ENCODE data around the gene RMC1.
"Not testable (repeated sequence)": the region's sequence is repeated elsewhere in the genome, so short reads cannot be mapped to it uniquely, and the experiment has no call there.

The RMC1 gene

DNA sequence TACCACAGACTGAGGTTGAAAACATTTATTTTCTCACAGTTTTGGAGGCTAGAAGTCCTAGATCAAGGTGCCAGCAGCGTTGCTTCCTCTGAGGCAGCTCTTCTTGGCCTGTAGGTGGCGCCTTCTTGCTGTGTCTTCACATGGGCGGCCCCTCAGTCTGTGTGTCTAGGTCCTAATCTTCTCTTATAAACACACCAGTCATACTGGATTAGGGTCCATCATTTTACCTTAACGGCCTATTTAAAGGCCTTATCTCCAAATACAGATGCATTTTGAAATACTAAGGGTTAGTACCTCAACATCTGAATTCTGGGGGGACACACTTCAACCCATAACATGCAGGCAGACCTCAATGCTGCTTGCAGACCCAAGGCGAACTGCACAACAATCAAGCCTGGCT is 4.4 kb upstream of the RMC1 start:
- DNase-seq = peak; percentile 59 to 64

DNA sequence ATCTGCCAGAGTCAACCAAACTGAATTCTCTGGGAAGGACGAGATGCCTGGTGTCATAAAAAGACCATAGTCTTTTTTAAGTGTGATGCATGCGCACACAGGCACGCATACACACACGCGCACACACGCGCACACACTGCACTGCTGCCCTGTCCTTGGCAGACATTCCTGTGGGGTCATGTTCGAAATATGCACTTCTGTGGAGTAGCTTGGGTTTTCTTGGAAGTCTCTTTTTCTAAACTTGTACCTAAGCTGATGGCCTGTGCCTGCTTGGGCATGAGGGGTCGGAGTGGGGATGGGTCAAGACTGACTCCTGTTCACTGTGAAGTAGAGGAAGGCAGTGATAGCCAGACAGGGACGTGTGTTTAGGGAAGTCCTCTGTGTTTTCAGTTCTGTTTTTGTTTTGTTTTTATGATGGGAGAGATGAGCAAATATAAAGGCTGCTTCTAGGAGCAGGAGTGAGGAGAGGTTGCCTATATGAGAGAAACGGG is 4.0 kb upstream of the RMC1 start:
- DNase-seq = peak; percentile 43 to 52

DNA sequence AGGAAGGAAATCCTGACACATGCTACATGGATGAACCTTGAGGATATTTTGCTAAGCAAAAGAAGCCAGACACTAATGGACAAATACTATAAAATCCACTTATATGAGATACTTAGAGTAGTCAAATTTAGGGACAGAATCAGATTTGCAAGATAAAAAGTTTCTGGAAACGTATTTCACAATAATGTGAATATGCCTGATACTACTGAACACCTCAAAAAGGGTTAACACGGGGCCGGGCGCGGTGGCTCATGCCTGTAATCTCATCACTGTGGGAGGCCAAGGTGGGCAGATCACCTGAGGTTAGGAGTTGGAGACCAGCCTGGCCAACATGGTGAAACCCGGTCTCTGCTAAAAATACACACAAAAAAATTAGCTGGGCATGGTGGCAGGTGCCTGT is 1.7 kb upstream of the RMC1 start:
- DNase-seq = no peak

DNA sequence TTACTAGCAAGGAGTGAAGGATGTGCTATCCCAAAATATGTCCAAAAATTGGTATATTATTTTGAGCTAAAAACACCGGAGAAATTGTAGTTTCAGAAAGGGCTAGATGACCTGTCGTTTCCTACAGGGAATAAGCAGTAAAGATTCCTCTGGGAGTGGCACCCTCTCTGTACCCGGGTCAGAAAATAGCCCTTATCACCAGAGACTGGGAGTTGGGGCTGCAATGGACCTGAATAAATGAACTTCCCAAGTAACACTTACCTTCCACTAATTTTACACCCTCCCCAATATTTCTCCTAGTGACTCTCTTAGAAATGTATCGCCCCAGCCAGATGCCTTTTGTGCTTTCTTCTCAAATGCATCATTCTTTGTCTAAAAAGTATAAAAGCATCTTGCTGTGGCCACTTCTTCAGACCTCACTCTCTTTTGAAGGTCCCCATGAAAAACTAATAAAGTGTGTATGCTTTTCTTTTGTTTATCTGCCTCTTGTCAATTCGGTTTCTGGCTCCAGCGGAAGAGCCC is 734 bp upstream of the RMC1 start:
- DNase-seq = no peak

DNA sequence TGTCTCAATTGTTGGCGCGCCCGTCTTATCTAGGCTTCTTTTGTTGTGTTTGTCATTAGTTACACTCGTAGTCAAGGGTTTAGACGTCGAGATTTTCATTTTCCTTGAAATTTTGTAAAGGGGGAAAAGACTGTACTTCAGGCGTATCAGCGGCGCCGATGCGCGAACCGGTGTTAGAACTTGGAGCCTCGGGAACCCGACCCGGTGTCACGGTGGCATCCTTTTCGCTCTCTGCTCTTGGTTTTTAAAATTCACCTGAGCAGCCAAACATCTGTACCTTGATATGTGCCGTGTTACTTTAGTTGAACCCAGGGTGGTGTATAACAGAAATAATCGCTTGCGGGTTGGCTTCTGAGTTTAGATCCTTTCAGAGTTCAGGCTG is 643 bp downstream of the RMC1 start:
- peak in 1 of 2 donors; percentile 12 for DNase-seq

DNA sequence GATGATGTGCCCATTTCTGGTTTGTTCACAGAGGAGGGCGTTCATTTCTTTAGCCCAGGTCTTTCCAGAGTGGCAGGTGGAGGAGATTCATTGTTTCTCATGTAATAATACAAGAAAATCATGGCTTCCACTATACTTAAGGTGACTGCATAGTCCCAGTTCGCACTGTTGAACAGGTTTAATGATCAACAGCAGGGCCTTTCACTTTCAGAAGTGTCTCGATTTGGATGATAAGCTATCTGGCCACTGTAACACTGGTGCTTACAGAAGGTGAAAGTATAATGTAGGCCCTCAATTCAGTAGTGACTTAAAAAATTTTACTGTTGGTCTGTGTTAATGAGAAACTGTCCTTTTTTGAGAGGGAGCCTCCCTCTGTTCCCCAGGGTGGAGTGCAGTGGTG is 1.4 kb downstream of the RMC1 start:
- DNase-seq = no peak

DNA sequence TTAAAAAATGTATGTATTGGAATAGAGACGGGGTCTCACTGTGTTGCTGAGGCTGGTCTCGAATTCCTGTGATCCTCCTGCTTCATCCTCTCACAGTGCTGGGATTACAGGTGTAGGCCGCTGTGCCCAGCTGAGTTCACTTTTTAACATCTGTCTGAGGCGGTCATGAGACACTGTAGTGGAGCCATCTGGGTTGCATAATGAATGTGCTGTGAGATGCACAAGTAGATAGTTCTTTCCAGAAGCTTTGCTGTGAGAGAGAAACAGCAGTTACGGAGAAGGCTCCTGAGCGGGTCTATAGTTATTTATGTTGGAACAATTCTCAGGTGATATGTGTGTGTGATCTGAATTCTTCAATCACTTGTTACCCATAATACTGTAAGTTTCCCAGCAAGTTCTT is 3.1 kb downstream of the RMC1 start:
- no peak for DNase-seq

DNA sequence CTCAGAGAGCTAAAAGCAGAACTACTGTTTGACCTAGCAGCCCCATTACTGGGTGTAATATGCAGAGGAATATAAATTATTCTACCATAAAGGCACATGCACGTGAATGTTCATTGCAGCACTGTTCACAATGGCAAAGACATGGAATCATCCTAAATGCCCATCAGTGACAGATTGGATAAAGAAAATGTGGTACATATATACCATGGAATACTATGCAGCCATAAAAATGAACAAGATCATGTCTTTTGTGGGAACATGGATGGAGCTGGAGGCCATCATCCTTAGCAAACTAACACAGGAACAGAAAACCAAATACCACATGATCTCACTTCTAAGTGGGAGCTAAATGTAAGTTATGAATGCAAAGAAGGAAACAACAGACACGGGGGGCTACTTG is 7.6 kb downstream of the RMC1 start:
- DNase-seq = not testable (repeated sequence)

DNA sequence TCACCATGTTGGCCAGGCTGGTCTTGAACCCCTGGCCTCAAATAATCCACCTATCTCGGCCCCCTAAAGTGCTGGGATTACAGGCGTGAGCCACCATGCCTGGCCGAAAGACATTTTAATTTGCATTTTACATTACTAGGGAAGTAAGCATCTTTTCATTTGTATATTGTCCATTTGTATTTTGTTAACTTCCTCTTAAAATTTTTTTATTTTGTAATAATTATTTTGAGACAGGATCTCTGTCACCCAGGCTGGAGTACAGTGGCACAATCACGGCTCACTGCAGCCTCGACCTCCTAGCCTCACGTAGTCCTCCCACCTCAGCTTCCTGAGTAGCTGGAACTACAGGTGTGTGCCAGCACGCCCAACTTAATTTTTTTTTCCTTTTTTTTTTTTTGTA is 8.9 kb downstream of the RMC1 start:
- DNase-seq = peak in 1 of 2 donors; percentile 44

DNA sequence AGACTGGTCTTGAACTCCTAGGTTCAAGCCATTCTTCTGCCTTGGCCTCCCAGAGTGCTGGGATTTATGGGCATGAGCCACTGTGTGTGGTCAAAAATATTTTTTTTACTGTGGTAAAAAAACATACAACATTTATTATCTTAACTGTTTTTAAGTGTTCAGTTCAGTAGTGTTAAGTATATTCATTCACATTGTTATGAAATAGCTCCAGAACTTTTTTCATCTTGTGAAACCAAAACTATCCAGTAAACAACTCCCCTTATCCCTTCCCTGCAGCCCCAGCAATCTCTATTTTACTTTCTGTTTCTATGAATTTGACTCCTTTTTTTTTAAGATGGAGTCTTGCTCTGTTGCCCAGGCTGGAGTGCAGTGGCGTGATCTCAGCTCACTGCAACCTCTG is 9.3 kb downstream of the RMC1 start:
- DNase-seq = peak; percentile 50 to 54

DNA sequence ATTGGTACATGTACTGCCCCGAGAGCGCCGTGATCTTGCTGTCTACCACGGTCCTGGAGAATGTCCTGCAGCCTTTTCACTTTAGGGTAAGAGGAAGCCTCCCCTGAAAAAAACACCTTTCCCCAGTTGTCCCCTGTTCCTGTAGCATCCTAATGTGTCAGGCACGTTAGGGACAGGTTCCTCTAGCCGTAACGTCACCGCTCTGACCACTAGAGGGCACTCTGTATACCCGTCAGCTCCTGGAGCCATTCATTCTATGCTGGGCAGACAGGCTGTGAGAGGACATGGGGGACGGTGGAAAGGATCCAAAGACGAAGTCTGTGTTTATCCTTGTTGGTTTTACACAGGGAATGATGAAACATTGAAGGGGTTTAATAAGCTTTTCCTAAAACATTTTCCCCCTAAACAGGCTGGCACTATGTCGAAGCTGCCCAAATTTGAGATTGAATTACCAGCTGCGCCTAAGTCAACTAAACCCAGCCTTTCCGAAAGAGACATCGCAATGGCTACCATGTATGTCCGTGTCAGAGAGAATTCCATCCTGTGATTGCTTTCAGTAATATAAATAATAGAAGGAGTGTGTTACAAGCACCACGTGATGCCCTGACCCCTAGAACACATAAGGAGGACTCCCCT is 12.7 kb downstream of the RMC1 start:
- DNase-seq = peak; percentile 63 to 91

DNA sequence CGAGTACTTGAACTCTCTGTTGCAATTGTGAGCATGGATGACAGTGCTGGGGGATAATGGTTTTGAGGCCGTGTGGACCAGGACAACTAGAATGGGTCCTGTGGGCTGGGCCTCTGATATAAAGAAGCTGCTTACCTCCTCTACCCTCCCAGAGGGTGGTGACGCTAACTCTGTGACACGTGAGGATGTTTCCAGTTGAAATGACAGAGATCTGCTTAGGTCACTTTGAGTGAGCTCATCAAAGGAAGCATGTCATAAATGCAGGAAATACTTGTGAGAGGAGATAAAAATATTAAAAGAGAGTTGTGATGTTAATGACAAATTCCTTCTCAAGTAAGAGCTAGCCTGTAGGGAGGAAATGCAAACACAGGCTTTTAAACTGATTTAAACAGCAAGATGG is 16.4 kb downstream of the RMC1 start:
- peak; percentile 34 to 47 for DNase-seq

DNA sequence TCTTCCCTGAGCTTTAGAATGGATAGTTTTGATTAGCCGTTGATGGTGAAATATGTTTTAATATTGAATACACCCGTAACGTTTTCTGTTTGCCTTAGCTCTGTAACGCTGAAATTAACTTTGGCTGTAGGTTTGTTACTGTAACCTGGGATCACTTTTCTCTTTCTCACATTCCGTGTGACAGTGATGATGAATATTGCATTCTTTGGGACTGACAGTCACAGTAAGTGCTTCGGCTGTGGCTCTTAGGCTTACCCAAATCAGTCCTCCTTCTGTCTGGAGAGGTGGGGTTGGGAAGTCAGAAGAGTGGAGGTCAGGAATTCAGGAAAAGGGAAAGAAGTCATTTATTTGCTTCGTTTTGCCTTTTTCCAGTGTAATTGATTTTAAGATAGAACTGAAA is 18.0 kb downstream of the RMC1 start:
- DNase-seq = no peak

DNA sequence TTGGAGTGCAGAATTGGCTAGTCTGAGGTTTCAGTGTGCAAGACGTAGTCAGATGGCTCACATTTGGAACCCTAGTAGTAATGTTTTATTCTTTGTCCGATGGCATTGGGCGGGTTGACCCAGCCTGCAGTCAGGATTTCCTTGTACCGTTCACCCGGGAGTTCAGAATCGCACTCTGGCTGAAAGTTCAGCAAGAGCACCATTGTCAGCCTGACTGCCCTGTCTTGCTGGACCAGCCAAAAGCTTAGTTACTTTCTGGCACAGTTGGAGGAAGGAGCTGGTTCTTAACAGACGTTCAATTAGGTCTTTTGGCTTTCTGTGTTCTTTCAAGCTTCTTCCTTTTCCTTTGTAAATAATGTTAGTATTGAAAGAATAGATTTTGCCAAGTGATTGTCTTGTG is 18.6 kb downstream of the RMC1 start:
- no peak for DNase-seq

DNA sequence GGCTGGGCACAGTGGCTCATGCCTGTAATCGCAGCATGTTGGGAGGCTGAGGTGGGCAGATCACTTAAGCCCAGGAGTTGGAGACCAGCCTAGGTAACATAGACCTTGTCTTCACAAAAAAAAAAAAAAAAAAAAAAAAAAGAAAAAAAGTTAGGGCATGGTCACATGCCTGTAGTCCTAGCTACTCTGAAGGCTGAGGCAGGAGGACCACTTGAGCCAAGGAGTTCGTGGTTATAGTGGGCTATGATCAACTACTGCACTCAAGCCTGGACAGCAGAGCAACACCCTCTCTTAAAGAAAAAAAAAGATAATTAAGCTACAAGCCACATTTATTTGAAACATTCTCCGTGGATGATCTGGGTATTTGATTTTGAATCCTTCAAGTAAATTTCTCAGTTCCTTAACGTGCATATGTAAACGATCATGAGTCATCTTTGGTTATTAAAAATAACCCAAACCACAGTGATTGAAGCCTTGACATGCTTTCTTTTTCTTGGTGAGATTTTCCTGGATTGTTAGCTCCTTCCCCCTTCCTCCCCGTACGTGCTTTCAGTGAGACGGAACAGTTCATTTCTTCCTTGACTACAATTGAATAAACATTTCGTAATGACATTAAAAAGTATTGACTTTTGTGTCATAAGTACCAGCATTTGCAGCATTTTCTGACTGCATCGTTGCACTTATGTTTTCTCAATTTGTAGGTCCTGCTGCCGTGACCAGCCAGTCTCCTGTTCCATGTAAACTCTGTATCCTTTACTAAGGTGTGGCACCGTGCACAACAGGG is 20.3 kb downstream of the RMC1 start:
- peak; percentile 75 to 83 for DNase-seq

DNA sequence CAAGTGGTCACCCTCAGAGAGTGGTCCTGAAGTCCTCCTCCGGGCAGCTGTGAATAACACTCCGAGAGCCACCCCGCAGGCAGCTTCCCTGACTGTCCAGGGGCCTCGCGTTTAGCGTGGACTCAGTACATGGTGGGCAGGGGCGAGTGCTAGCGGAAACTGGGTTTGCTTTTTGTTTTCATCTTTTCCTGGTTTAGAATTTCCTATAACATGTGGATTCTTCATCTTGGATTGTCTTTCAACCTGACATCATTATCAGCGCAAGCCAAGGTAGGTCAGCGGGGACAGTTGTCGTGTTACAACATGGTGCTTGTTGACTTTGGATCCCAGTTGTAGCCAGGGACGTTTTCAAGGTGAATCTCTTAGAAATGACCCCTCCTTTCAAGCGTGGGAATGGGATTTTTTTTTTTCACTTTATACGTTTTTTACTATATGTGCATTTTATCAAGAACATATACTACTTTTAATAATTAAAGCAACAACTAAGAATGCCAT is 20.9 kb downstream of the RMC1 start:
- no peak for DNase-seq

DNA sequence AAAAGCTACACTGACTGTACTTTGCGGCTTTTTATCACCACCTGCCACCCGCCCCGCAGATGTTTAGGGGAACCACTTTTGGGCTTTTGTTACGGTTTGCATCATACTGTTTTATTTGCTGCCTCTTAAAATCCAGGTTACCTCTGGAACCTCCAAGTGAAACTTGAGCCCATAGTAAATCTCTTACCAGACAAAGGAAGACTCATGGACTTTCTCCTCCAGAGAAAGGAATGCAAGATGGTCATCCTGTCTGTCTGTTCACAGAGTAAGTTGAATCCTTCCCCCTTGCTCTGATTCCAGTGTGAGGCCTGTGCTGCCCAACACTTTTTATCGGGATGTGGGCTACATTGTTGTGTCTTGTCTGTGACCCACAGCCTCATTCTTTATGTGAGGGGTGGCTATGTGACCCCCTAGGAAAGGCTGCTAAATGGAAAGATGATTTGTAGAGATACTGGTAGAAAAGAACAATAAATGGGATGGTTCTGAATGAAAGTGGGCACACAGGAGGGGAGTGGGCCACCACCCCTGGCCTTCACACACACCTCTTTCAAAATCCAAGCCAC is 23.3 kb downstream of the RMC1 start:
- DNase-seq = no peak

DNA sequence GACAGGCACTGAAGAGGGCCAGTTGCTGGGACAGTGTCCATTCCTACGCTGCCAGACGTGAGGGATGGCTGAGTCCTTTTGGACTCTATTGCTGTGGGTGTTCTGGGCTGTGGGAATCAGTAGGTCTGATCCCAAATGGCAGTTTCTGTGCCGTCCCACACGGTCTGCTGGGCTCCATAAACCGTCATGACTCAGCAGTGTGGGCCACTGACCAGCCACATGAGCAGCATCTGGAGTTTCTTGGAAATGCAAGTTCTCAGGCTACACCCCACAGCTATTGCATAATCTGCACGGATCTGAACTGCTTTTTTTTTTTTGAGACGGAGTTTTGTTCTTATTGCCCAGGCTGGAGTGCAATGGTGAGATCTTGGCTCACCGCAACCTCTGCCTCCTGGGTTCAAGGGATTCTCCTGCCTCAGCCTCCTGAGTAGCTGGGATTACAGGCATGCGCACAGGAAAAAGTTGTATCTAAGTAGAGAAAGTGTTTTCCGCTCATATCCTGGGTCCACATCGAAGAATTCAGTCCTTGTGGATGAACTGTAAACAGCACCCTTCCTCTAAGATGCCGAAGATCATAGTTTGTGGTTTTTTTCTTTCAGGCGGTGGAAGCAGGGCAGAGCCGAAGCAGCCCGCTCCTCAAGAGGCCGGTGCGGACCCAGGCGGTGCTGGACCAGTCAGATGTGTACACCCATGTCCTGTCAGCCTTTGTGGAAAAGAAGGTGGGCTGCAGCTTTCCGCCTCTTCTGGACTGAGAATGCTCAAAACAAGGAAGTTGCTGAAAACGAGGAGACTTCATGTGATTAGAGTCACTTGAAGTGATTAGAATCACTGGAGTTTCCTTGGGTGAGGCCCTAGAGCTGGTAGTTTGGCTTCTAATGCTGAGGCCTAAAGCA is 25.5 kb downstream of the RMC1 start:
- DNase-seq = peak; percentile 94 to 99

DNA sequence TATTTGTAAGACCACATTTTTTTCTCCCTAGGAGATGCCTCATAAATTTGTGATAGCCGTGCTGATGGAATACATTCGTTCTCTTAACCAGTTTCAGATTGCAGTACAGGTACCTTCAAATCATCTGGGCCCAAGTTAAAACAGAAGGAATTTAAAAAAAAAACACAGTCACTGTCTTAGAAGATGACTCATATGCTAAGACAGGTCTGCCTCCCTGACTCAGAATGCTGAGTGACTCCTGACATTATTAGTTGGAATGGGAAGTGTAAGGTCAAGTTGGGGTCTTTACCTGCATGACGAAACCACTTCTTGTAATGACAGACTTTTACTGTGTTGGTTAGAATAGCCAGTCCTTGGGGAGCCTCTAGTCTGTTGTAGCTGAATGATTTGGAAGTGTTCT is 26.3 kb downstream of the RMC1 start:
- DNase-seq = peak; percentile 40 to 75

DNA sequence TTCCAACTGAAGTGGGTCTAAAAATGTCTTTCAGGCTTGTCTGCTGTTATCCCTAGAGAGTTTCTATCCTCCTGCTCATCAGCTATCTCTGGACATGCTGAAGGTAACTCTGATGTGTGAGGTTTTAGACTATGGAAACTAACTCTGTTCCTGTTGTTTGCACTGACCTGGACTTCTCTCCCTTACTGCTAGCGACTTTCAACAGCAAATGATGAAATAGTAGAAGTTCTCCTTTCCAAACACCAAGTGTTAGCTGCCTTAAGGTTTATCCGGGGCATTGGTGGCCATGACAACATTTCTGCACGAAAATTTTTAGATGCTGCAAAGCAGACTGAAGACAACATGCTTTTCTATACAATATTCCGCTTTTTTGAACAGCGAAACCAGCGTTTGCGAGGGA is 26.9 kb downstream of the RMC1 start:
- DNase-seq = peak; percentile 75 to 86

DNA sequence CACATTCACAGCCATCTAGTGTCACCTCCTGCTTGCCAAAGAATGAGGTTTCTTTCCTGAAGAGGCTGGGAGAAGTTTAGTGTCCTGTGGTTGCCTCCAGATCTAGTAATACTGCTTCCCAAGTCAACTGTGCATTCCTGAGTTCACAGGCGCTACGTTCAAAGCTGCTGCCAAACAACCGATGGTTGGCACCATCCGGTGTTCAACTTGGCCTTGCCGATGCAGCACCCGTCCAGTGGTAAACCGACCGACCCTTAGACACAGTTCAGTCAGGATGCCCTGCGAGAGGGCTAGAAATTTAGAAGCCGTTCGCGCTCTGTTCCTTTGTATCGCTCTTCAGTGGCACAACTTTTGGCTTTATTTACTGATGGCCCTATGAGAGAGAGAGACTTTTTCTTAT is 28.6 kb downstream of the RMC1 start:
- DNase-seq = no peak

DNA sequence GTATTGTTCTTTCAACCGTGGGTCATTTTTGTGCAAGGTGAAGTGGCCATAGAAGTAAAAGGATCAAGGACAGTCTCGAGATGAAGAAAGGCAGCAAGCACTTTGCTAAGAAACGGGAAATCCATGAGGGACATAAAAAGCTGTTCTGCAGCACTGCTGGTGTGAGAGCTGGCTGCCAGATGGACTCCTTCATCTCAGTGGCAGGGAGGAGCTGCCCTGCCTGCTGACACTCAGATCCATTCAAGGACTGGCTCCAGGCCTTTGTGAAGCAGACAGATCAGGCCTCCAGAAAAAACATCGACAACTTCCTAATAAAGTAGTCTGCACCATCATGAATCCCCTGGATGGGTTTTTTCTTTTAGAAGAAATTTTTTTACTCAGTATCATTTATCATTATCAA is 29.5 kb downstream of the RMC1 start:
- no peak for DNase-seq

DNA sequence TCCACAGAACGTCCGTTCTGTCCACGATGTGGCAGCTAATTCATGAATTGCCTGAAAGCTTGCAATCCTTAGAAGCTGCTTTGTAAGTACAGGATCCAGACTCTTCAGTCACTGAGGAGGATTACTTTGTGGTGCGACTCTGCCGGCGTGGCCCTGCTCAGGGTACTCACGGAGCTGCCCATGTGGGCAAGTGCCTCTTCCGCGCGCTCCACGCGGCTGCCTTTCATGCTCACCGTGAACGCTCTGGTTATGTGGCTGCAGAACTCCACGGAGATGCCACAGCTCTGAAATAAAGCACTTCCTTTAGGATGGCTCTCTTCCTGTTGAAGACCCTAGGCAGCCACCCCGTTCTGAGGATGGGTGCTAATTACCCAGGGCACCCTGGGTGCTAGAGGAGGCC is 31.0 kb downstream of the RMC1 start:
- DNase-seq = no peak
